Glomerular visceral epithelial cell (primary cell): ENCODE results near the gene PDLIM1.

Experiments used
- DNase-seq: peaks from one replicate; pipeline ENCODE4 v3.0.0-alpha.2; 2016; ENCODE audit errors: extremely low spot score

The PDLIM1 gene

DNA sequence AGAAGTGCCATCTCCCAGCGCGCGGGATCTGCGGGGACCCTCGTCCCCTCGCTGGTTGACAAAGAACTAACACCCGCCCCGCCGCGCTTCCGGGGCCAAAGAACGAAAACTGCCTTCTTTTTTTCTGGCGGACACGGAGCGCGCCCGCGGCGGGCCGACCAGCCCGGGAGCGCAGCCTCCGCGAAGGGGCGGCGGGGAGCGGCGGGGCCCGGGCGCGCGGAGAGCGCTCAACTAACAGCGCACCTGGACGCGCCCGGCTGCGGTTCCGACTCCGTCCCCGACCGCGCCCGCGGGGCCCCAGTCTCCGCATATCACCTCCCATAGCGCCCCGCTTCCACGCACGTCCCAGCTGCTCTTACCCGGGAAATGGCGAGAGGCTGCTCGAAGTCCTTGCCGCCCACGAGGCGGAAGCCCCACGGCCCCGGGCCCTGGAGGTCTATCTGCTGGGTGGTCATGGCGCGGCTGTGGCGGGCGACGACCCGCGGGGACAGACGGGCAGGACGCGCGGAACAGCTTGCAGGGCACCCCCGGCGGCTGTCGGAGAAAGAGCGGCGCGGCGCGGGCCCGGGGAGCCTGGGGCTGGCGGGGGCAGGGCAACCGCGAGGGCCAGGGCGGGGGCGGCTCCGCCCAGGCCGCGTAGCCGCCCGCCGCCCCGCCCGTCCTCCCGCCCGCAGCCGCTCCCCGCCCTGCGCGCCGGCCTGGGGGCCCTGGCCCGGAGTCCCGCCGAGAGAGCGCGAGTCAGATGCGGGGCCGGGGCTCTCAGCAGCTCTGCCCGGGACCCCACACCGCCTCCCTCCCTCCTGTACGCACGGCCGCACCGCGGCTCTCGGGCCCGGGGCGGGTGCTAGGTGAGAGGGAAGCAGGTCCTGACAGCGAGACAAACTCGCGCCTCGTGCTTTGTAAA lies at the start of gene PDLIM1:
Gene PDLIM1, minus strand, starts transcription at position 543 of the 904 bp plus-strand sequence. Its CDS starts 88 bp downstream, at position 455.
- peak; percentile 81 for DNase-seq

DNA sequence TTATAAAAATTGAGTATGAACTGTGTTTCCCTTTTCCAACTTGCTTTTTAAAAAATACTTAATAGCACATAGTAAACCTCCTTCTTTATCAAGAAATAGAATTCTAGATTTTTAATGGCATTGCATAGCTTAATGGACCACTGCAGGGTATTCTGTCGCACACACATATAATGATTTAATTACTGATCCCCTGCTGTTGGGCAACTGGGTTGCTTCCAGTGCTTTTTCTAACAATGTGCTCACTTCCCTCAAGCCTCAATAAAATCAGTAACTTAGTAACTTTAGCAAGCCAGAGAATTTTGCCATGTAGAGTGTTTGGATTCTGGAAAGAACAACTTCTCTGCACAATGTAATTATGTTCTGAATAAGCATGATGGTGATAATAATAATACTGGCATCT lies 49.1 kb upstream of the PDLIM1 start:
- DNase-seq: no peak

DNA sequence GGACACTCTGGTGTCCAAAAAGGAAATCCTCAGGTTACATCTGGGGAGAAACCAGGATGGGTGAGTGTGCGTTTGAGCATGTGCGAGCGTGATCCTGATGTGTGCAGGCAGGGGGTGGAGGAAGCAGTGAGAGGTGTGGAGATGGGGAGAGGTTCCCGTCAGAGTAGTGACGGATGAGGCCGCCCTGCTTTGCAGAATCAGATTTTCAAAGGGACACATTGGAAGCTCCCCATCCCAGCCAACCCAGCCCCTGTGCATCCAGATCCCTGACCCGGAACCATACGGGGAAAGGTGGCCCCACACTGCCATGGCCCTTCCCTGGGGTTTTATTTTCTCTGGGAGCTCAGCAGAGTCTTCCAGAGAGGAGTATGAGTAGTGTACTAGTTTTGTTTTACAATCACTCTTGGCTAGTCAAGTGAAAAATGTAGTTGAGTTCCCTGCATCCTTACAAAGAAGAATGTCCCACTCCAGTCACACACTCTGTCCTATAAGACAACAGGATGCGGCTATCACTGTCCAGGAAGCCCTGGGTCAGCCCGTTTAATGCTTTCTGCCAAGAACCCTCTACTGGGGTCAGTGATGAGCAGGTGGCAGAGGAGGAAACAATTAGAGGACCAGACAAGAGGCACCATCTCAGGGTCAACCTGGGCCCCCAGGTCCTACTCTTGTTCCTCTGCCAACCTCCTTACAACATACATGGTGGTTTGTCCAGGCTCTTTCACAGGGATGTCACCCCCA lies 46.8 kb upstream of the PDLIM1 start:
- DNase-seq: no peak

DNA sequence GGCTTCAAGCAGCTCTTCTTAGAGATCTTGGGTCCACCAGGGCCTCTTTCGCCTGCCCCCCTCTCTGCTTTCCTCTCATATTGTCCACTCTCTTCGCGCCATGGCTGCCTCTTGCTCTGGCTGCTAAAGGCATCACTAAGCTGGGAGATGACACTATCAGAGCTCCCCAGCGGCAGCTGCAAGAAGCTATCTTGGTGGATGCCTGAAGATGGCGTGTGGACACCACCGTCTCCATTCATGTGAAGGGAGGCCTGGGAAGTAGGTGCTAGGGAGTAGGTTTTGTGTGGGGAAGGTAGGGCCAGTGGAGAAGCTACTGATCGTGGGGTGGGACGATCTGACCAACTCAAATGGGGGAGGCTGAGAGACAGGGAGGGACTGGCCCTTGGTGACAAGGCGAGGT lies 45.9 kb upstream of the PDLIM1 start:
- no peak for DNase-seq

- DNase-seq: no peak
Observed at GRCh38 chr10:95335933-95336699, 45.3 kb upstream of the PDLIM1 start.

- DNase-seq: no peak
Observed at GRCh38 chr10:95334805-95335144, 44.0 kb upstream of the PDLIM1 start.

GRCh38 chr10:95333997-95334804 lies 43.4 kb upstream of the PDLIM1 start:
- peak; percentile 10 for DNase-seq

- DNase-seq: no peak
Observed at GRCh38 chr10:95332666-95333249, 42.0 kb upstream of the PDLIM1 start.

DNA sequence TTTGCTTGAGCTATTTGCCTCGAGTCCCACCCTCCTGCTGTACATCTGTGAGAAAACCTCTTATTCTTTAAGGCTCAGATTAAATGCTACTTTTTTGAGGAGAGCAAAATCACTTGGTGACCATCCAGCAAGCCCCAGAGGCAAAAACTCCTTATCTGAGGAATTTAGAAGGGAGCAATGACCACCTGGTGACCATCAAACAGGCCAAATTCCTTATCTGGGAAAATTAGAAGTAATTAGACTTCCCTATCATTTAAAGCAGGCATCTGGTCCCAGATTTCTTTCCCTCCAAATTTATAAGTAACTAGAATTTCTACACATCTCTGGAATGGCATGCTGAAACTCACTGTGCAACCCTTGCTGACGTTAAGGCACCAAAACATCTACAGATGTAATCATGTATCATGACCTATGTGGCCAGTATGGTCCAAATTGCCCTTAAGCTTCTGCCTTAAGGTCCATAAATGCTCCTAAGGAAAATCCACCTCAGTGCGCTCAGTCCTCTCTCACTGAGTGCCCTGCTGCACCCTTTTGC lies 40.9 kb upstream of the PDLIM1 start:
- DNase-seq: no peak

GRCh38 chr10:95330966-95331453 lies 40.2 kb upstream of the PDLIM1 start:
- DNase-seq: no peak

- no peak for DNase-seq
Observed at GRCh38 chr10:95329296-95329695, 38.5 kb upstream of the PDLIM1 start.

DNA sequence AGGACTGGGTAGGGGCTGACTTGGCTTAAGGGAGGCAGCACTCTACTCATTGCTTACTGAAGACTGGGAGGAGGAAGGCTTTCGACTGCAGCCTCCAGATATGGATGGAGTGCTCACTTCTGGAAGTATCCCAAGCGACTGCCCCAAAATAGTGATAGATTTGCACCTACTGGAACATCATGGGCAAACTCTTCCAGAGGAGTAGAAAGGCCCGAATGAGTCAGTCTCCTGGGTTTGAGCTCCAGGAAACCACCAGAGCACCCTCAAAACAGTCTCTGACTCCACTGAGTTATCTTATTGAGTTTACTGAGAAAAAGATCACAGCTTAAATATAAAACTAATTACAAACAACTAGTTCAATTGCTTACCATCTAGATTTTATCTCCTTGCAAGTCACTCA lies 37.2 kb upstream of the PDLIM1 start:
- no peak for DNase-seq

DNA sequence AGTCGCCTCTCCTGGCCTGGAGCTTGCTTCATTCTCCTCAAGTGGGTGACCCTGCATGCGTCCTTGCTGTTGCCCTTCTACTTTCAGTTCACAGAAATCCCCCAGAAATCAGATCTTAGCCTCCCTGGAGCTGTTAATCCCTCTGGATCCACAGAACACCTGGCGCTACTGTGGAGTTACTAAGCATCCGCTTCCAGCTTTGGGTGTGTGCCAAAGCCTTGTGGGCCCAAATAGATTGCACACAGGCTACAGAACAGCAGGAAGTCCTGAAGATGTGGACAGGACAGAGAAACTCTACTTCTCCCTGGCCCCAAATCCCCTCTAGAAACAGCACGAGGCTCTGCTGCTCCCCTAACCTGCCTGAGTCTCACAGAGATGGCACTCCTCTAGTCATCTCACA lies 36.6 kb upstream of the PDLIM1 start:
- DNase-seq: peak; percentile 67

- no peak for DNase-seq
Observed at GRCh38 chr10:95326396-95326795, 35.6 kb upstream of the PDLIM1 start.

DNA sequence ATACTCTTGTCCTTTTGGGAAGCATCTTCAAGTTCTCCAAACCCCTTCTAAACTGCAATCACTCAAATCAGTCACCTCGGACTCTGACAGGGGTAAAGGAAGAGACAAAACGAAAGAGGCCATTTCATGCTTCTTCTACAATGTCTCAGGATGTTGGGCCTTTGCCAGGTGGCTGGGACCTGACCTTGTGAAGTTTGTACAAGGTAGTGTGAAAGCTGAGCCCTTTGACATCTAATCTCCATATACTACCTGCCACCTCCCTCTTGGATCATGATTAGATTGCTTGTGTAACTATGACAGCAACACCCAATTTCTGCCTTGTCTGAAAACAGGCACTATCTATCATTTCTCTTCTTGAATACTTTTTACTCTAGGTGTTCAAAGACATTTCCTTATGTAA lies 35.1 kb upstream of the PDLIM1 start:
- DNase-seq: no peak

DNA sequence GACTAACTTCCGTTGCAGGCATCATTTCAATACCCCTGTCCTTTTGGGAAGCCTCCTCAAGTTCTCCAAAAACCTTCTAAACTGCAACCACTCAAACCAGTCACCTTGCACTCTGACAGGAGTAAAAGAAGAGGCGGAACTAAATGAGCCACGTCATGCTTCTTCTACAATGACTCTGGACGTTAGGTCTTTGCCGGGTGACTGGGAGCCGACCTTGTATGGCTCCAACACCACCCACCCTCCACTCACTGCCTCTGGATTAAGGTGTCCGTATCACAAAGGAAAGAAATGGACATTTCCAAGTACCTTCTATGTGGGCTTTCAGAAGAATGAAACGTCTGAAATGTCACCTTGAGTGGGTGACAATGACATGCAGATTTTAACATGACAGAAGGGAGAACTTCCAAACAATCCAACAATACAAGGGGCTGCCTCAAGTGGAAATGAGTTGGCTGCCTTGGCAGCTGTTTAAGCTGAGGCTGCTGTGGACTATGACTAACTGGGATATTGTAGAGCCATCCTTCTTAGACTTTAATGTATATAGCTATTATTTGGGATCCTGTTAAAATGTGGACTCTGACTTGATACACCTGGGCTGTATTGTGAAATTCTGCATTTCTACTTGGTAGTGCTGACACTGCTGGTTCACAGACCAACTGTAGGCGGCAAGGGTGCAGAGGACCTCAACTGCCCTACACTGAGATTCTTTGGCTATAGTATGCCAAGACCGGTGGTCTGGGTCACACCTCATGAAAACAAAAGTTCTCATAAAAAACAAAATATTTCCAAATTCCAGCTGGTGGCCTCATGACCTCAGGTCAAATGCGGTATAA lies 33.8 kb upstream of the PDLIM1 start:
- DNase-seq: no peak

DNA sequence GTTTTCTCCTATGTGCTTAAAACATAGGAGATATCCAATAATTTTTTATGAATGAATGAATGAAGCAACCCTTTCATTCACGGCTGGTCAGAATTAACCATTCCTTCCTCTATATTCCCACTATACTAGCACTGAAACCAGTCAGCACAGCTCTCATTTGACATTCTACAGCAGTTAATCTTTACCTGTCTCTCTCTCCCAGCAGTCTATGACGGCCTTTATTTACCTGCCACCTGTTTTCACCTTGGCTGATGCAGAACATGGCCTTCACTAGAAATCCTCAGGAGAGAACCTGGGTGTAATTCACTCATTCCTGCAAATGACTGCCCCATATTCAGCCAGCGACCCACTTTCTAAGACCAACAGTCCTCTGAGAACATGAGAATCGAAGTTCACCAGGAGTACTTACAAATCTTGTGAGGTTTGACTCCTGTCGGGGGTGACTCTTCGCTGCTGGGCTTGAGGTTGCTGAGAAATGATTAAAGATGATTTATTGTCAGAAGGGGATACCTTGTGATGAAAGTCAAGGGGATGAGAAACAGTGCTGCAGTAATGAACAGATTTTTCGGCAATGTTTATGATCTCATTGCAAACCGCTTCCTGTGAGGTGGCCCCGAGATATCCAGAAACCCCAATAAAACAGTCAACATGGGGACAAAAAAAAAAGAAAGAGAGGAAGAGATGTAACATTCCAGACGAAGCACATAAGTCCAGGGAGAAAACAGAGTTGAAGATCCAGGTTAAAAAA lies 30.9 kb upstream of the PDLIM1 start:
- no peak for DNase-seq

DNA sequence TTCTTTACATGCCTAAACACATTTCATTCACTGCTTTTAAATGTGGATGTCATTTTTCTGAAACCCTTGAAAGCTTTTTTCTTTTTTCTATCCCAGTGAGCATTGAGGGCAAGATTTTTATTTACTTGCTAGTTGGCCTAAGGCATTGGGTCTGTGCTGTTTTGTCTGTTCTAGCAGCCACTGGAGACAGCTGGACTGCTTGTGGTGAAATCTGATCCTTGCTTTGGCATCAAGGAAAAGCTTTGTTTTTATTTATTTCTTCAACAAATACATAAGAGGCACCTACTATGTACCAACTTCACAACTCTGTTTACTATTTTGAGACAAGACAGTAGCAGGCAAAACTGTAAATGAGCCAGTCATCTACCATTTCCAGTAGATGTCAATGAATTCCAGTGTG lies 28.4 kb upstream of the PDLIM1 start:
- no peak for DNase-seq

DNA sequence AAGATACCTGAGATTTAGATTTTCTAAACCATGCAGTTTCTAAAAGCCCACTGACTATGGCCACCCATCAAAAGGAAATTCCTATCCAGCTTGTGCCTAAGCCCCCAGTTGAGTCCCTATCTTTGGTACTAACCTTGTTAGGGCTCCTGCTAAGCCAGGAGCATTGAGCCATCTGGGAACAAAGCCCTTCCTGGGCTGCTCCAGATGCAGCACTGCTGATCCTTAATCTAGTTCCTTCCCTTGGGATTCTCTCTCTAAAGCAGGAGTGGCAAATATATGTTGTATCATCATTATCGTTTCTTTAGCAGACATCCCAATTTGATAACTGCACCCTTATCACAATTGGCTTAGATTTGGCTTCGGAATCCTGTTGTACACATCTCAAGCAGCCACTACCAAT lies 24.7 kb upstream of the PDLIM1 start:
- DNase-seq: no peak
